GM19324 (cell line): Measurements from ENCODE around the gene UMODL1.

ENCODE experiments used
- ATAC-seq: cut with Tn5 transposase; IDR thresholded peaks from one replicate; pipeline ENCODE4 v1.9.1; 2021; ENCODE audit warnings: mild to moderate bottlenecking, moderate library complexity; ENCODE audit not compliant: unreplicated experiment, low FRiP score

UMODL1 gene

DNA sequence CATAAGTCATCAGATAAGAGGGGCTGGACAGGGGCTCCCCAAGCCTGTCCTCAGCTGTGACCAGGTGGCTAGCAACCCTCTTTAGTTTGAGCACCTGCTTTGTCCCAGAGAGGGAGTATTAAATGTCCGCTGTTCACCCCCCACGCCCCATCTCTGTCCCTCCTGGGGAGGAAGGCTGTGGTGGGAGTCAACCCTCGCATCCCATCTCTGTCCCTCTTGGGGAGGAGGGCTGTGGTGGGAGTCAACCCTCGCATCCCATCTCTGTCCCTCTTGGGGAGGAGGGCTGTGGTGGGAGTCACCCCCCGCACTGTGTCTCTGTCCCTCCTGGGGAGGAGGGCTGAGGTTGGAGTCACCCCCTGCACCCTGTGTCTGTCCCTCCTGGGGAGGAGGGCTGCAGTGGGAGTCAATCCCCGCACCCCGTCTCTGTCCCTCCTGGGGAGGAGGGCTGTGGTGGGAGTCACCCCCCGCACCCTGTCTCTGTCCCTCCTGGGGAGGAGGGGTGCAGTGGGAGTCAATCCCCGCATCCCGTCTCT, 75.2 kb downstream of the UMODL1 start:
- ATAC-seq, result no peak

DNA sequence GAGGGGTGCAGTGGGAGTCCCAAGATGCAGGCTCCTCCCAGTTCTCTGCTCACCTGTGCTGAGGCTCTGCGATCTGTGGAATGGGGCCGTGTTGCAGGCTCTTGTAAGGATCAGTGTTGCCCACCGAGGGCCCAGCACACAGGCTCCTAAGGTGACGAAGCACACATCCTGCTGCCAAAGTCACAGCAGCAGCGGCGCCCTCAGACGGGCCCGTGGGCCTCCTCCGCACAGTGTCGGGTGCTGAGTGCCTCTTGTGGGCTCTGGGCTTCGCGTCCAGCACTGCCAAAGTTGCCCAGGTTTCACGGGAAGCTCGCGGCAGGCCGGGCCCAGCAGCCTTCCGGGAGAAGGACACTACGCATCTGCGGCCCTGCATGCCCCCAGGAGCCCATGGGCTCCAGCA, 75.7 kb downstream of the UMODL1 start:
- ATAC-seq, result no peak

DNA sequence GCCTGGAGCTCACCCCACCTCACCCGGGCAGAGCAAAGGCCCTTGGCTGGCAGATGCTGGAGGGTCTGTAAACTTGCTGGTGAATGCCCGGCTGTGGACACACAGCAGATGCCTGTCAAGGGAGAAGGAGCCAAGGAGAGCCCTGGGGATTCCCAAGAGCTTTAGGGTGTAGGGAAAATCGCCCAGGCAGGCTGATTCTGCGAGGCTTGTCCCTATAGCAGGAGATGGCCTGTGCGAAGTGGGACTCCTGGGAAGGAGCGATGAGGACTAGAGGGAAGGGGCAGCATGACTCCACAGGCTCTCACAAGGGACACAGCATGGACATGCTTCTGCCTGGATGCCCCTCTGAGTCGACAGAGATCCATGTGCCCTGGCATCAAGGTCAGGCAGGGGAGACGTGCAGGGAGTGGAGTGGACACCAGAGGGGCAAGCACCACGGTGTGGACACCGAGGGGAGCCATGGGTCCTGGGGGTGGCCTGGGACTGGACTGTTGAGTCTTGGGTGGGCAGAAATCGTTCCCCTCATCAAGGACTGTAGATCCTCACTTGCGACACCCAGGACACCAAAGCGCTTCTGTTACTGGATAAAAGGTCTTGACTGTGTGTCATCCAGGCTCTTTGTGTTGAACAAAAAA, 76.4 kb downstream of the UMODL1 start:
- ATAC-seq, result no peak

DNA sequence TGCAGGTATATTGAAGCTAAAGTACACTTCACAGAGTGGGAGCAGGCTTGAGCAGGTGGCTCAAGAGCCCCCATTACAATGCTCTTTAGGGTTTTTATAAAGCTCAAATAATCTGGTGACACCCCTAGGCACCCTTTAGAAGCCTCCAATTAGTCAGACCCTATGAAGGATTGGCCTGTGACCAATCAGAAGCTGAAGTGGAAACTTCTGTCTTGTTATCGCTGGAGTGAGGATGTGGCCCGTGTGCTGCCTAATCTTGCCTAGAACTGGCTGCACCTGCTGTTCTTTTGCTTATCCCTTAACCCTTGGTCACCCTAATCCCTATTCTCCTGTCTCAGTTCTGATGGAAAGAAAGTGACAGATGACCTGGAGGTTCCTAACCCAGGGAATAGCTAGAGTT, 77.0 kb downstream of the UMODL1 start:
- ATAC-seq, result no peak

DNA sequence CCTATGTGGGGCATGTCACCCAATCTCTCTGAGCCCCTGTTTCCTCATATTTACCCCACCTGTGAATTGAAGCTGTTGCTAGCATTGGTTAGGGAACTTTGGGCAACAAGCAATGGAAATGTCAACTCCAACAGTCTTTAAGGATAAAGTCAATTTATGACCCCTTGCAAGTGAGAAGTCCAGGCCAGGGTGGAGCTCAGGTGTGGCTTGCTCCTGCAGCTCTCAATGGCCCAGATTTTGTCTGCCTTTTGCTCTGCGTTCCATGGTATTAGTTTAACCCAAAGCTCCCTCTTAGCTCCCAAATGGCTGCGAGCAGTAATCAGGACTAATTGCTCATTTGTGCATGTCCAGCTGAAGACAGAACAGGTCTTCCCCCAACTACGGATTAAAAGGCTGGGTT, 77.5 kb downstream of the UMODL1 start:
- no peak for ATAC-seq

DNA sequence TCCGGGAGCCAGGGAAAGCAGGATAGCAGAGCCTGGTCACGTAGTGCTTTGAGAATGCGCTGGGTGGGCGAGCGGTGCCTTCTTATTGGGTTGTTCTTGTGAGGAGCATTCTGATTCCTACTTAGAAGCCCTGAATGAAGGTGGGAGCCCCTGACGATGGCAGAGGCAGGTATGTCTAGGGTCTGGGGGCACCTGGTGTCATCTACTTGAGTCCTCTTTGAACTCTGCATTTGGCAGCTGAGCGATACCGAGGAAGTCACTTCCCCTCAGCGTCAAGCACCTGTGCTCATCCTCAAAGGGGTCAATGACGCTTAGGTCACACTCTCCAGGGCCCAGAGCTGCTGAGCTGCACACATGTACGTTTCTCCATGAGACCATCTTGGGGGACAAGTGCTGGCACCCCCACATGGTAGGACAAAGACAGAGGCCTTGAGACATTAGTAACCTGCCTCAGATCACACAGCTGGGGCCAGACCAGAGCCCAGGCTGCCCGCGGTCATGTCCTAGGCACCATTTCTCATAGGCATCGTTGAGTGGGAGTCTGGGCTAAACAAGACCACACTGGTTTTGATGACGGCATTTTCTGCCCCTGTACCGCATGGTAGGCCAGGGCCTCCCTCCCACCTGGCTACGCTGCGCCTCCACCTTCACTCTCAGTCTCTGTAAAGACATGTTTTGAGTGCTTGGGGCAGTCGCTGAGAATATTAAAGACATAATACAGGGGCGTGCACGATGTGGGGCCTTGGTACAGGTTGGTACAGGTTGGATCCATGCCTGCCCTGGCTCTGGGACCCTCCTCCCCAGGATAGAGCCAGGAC, 78.7 kb downstream of the UMODL1 start:
- no peak for ATAC-seq

DNA sequence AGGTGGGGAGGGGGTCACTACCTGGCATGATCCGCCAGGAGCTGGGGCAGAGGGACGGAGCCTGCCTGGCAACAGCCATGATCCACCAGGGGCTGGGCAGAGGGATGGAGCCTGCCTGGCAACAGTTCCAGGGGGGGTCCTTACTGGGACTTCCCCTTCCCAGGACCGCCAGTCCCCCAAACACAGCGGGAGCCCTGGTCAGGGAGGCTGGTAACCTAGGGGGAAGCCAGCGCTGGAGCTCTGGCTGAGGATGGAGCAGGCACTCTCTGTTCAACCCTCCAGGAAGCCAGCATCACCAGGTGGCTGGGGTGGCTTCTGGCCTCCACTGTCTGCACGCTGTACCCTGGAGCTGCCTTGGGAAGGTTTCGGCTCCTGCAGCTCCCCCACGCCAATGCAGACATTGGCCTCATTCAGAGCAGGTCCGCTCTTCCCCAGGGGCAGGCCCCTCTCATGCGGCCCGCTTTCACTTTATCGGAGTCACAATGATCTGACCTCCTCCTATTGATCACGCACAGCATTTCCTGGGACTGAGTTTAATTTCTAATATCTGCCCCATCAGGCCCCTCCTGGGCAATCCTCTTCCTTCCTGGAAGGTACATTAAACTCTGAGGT, 79.5 kb downstream of the UMODL1 start:
- no peak for ATAC-seq

DNA sequence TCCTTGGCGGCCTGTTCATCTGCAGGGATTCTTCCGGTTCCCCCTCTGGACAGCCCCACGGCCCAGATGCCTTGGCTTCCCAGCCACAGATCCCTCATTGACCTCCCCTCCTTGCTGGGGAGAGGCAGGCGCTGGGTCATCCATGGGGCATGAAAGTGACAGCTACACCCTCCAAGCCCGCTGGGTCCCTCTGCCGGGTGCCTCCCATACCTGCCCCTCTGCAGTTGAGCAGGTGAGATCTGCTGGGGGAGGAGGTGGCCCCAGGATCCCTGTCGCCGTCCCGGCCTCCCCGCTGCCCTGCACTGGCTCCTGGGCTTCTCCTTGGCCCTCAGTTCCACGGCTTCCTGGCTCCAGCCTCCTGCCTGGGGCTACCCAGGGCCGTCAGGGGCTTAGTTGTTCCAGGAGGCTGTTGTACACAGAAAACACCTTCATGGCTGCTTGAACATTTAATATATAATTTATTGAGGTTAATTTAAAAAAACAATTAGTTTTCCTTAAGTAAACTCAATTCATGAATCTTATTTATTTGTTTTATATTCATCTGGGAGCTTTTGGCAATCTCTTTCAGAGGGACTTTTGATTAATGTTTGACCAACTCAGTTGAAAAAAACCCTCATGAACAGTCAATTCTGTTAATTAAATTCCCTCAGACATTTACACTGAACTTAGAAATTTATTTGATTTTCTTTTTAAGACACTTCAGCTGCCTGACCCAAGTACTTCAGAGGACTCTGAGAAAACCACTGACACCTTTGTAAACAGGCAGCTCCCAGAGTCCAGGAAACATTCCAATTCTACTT, 80.2 kb downstream of the UMODL1 start:
- no peak for ATAC-seq

DNA sequence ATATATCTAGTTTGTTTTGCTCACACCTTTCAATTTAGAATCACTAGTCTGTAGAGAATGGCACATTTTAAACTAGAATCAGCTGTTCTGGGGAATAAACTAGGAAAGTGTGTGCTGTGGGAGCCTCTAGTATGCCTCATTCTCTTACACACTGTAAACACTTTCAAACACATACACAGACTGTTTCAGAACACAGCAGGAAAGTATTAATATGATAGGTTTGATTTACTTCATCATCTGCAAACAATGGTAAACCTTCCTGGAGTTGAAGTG, 80.8 kb downstream of the UMODL1 start:
- ATAC-seq, result no peak

DNA sequence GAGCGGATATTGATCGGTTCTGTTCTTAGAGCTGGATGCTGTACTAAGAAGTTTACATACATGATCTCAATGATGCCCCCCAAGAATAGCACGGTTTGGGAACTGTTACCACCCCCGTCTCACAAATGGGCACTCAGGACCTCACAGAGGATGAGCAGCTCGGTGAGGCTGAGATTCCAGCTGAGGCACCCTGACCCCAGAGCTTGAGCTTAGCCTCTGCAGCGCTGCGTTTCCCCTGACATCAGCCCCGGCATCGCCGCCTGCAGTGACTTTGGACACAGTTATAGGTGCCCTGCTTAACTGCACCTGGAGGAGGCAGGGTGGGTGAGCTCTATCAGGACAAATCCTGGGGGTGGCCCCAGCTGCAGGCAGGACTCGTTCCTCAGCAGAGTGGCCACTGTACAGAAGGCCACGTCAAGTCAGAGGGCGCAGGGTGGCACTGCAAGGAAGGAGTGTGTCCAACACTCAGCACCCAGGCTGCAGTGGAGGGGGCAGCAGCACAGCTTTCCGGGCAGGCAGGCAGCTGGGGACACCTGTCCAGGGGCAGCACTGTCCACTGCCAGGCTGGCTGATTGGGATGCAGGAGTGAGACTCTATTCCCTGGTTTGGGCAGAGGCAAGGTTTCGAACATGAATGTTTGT, 82.0 kb downstream of the UMODL1 start:
- ATAC-seq, result no peak

DNA sequence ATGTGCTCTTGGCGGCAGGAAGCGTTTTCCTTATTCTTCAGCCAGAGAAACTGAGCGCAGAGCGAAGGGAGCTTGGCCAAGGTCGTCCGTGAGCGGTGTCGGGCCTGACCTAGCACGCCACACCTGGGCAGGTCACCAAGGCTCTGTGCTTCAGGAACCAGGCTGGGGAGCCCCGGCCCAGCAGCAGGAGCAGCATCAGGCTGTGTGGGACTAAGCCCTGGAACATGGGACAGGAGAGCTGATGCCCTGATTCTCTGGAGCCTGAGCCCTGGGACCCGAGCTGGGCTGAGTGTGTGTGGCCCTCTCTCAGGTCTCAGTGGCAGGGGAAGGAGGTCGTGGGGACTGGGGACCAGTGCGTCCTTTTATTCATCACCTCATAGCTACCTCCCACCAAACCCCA, 82.6 kb downstream of the UMODL1 start:
- no peak for ATAC-seq

DNA sequence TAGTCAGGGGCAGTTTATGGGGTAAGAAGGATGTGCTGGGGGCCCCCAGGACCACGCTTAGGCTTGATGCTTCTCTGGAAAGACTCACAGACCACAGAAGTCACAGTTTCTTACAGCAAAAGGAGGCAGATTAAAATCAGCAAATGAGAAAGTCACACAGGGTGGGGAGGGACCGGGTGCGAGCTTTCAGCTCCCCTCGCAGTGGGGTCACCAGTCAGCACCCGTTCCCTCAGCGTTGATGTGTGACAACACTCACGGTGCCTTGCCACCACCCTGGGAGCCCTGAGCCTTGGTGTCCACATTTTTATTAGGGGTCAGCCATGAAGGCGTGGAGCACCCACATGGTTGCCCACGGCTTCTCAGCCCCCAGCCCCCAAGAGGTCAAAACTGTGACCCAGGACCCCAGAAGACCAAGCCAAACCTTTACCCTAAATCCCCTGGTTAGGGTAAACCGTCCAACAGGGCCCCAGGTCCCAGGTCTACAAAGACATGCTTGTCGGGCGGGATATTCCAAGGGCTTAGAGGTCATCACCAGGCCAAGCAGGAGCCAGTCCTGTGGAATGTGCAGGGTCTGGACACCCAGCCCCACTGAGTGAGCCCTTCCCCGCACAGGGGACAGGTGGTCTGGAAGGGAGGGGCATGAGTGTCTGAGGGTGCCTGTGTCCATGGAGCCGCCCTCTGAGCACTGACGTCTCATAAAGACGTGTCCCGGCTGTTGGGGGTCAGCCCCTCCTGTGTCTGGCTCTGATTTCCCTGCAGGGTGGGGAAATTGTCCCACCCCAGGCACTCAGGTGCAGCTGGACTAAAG, 83.3 kb downstream of the UMODL1 start:
- no peak for ATAC-seq

DNA sequence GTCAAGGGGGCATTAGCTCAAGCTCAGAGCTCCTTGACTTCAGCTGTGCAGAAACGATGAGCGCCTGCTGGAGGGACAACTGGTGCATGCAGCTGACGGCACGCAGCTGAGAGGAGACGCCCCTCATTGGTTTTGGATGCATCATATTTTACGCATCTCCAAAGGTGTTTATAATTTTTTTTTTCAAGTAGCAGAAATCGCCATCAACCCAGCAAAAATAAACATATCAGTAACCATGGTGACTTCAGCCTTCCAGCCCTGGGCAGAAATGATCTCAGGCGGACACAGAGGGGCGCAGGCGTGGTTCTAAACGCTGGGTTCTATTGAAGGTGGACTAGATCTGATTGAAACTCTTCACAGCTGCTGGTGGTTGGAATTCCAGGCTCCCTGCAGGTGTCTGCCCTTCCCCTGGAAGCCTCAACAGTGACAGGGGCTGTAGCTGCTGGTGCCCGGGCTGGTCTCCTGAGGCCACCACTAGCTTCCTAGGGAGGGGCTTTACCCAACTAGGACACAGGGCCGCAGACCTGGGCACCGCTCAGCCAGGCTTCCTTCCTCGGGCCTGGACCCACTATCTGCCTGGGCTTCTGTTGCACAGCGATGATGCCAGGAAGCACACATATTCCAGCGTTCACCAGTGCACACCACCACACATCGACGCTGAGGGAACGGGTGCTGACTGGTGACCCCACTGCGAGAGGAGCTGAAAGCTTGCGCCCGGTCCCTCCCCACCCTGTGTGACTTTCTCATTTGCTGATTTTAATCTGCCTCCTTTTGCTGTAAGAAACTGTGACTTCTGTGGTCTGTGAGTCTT, 84.1 kb downstream of the UMODL1 start:
- ATAC-seq, result no peak

DNA sequence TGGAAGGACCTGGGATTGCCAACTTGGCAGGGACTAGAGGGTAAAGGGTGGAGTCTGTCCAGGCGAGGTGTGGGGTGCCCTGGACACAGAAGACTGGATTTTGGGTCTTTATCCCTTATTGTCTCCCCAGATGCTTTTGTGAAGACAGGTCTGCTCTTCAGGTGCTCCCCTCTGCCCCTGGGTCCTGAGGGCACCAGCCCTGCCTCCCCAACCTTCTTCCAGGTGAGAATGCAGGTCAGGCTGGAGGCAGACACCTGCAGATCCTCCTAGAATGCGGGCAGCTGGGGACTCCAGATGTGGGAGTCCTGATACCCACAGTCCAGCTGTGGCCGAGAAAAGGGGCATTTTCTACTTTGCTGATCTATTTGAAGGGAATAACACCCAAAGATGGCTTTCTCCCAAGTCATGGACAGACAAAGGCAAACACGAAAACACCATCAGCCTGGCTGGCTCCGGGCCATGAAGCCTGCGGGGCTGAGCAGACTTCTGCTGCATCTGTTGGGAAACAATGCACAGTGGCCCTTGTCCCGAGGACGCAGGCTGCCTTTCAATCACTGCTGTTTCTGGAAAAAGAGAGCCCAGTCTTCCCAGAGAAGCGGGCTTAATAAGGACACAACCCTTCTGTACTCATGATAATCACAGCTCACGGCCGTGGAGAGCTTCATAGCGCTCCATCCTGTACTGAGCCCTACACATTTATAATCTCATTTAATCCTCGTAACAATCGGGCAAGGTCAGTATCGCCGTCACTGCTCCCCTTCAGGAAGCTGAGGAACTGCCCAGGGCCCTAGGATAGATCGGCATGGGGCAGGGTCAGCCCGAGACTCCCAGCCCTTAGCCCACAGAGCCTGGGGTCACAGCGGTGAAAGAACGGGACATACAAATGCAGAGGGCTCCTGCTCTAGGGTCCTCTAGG, 85.8 kb downstream of the UMODL1 start:
- no peak for ATAC-seq

DNA sequence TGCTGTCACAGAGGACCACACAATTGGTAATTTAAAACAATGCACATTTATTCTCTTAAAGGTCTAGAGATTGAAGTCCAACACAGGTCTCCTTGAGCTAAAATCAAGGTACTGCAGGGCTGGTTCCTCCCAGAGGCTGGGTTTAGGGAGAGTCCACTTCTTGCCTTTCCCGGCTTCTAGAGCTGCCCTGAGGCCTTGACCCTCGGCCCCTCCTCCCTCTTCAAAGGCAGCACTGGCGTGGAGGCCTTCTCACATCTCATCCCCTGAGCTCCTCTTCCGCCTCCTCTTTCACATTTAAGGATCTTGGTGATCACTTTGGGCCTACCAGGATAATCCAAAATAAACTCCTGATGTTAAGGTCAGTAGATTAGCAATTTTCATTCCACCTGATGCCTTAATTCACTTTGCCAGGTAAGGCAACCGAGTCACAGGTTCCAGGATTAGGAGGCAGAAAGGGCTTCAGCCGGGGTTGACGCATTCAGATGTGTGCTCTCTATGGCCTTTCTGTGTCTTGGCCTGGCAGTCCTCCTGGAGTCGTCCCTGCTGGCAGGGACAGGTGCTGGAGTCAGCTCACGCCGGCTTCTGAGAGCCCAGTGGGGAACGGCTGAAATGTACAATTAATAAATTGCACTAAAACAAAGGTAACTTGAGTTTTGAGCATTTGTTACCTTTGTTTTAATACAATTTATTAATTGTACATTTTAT, 86.6 kb downstream of the UMODL1 start:
- ATAC-seq, result no peak

DNA sequence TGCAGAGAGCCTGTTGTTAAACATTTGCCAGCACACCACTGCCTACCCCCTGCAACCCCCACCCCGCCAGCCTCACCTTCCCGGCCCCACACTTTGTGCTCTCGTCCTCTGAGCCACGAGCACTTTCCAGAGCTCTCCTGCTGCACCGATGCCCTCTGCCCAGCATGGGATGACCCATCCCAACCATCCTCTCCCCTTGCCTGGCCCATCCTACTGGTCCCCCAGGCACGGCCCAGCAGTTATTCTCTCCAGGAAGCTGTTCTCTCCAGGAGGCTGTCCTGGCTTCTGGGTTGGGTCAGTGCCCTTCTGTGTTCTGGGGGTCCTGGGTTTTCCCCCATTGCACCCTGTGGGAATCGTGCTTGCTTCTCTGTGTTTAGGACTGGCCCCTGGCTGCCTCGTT, 87.7 kb downstream of the UMODL1 start:
- no peak for ATAC-seq

DNA sequence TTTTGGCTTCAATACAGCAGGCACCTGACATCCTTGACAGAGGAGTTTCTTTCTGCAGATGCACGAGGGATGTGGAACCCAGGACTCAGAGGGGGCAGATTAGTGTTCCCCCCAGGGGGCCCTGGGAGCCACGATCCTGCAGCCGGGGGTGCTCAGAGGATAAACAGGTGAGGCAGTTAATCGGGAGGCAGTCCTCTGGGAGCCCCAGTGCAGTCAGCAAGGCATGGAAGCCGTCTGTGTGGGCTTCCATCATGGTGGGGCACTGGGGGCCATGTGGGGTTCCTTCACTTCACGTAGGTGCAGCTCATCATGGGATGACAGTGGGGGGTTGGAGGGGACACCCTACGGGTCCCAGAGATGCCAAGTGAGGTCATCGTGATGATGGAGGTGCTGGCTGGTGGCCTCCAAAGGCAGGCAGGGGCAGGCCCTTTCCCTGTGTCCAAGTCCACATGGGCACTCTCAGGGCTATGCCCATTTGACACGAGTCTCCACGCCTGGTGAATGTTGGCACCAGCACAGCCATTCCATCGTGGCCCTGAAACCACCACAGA, 88.5 kb downstream of the UMODL1 start:
- ATAC-seq, result no peak
